CD4-positive, alpha-beta T cell treated with Interferon alpha-2 for 1 hour (primary cell): ENCODE measurements around the gene HSPBAP1.

Experiments used
- DNase-seq, 2 donors: peaks; one replicate each; pipeline ENCODE4 v3.0.0-alpha.2; 2020 to 2022

The HSPBAP1 gene

GRCh38 chr3:122793568-122794416, at the start of gene HSPBAP1:
HSPBAP1 (minus strand) TSS chr3:122793831; CDS start chr3:122793680, 151 bp downstream.
- peak; percentile 90 for DNase-seq

GRCh38 chr3:122835590-122835989, 42.0 kb upstream of the HSPBAP1 start:
- no peak for DNase-seq

GRCh38 chr3:122828281-122828680, 34.6 kb upstream of the HSPBAP1 start:
- no peak for DNase-seq

- DNase-seq, result no peak
Measured at GRCh38 chr3:122826278-122826677, 32.6 kb upstream of the HSPBAP1 start.

GRCh38 chr3:122825460-122825859, 31.8 kb upstream of the HSPBAP1 start:
- no peak for DNase-seq

GRCh38 chr3:122824465-122825381, 31.1 kb upstream of the HSPBAP1 start:
- no peak for DNase-seq

GRCh38 chr3:122816587-122816986, 23.0 kb upstream of the HSPBAP1 start:
- no peak for DNase-seq

- DNase-seq, result no peak
Measured at GRCh38 chr3:122810734-122811133, 17.1 kb upstream of the HSPBAP1 start.

GRCh38 chr3:122803977-122804376, 10.3 kb upstream of the HSPBAP1 start:
- no peak for DNase-seq

GRCh38 chr3:122802323-122802722, 8.7 kb upstream of the HSPBAP1 start:
- DNase-seq, result no peak

GRCh38 chr3:122800706-122801237, 7.1 kb upstream of the HSPBAP1 start:
- DNase-seq, result no peak

GRCh38 chr3:122800031-122800430, 6.4 kb upstream of the HSPBAP1 start:
- no peak for DNase-seq

GRCh38 chr3:122799322-122799721, 5.7 kb upstream of the HSPBAP1 start:
- no peak for DNase-seq

GRCh38 chr3:122797291-122797690, 3.7 kb upstream of the HSPBAP1 start:
- DNase-seq, result no peak

GRCh38 chr3:122795674-122796195, 2.1 kb upstream of the HSPBAP1 start:
- DNase-seq, result peak in 1 of 2 donors; percentile 20

- peak; percentile 80 to 81 for DNase-seq
Measured at GRCh38 chr3:122794779-122795673, 1.4 kb upstream of the HSPBAP1 start, which contains the start of gene SLC49A4. SLC49A4 (plus strand) TSS chr3:122795069; CDS start chr3:122795193, 124 bp downstream.

GRCh38 chr3:122794483-122794778, 800 bp upstream of the HSPBAP1 start:
- DNase-seq, result no peak

GRCh38 chr3:122789585-122790273, 3.9 kb downstream of the HSPBAP1 start:
- DNase-seq, result no peak

GRCh38 chr3:122787872-122788271, 5.8 kb downstream of the HSPBAP1 start:
- DNase-seq, result peak in 1 of 2 donors; percentile 8

- no peak for DNase-seq
Measured at GRCh38 chr3:122786066-122786465, 7.6 kb downstream of the HSPBAP1 start.

- DNase-seq, result no peak
Measured at GRCh38 chr3:122785231-122785630, 8.4 kb downstream of the HSPBAP1 start.
